Fibroblast of lung (primary cell): Measurements from ENCODE around the gene LUZP2.

ENCODE experiments used
- CTCF ChIP-seq, 2 donors: IDR thresholded peaks in 1 of 2; conservative IDR thresholded peaks in 1 of 2; 1 replicate in 1 of 2; 2 replicates in 1 of 2; pipeline ENCODE4 v1.5.1; 2011 to 2012; ENCODE audit warnings: low read length in 2 of 2, control low read depth in 1 of 2, inconsistent platforms in 1 of 2, low read depth in 1 of 2, mild to moderate bottlenecking in 1 of 2
- EZH2 ChIP-seq: IDR thresholded peaks from 2 replicates; pipeline ENCODE4 v1.5.1; 2012; ENCODE audit warnings: low read length, control low read depth, mild to moderate bottlenecking; ENCODE audit errors: missing control alignments

DNA sequence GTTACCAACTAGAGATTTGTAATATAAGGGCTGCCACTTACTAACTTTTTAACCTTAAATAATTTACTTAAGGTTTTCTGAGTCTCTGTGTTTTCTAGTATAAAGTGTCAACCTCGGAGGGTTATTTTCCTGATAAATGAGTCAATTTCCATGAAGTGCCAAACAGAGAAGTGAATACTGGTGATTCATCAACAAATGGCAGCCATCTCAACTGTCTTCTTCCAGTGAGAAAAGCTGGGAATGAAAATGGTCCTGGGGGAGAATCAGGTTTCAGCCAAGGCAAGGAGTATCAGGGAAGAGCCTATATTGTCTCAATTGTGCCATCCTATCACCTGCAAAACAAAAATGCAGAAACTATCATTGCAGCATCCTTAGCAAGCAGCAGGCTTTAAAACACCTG lies 129.1 kb downstream of the LUZP2 start:
- TF ChIP-seq CTCF (conservative IDR thresholded peaks at IDR 0.05 in 1 of 2, IDR thresholded peaks at IDR 0.05 in 1 of 2; ENCODE audit: low read depth in 1 of 2, low read length in 2 of 2) (no peak), EZH2 (no peak)
